K562 (cell line): ENCODE results near the gene TXLNG. TPM values are rescaled to one million over a fixed set of nuclear protein-coding genes. Genes with fewer than 3 reads are reported as not detected.

Source experiments
- ATAC-seq: fragments of 200-7000 bp; cut with Tn5 transposase; 3 replicates; pipeline ENCODE4 v1.9.1; 2020; ENCODE audit warnings: moderate library complexity
- BruUV-seq: library from RNA; stranded (reverse); fragments of 400-500 nt; replicated peaks from 2 replicates; lab custom pipeline; 2021; lab: Mats Ljungman, UMichigan
- CTCF ChIA-PET: fragments of 300-600 bp; formaldehyde crosslinking; extraction: SDS; loops from one replicate; lab custom pipeline; 2021; ENCODE audit warnings: low intra/inter-chr PET ratio; lab: Yijun Ruan, JAX
- POLR2A ChIA-PET: fragments of 300-600, 350-650 bp; sonication (Branson Sonifier 250); formaldehyde crosslinking; extraction: SDS; loops from one replicate; lab custom pipeline; 2021; ENCODE audit warnings: antibody characterized with exemption, inconsistent platforms; lab: Yijun Ruan, JAX
- DNase-seq, 4 experiments: peaks; one replicate each; pipeline versions ENCODE4 v3.0.0 to v3.0.0-alpha.2; 2011 to 2018; ENCODE audit warnings: low spot score in 3 of 4, mixed read lengths in 3 of 4; ENCODE audit errors: extremely low read depth in 1 of 4
- FAIRE-seq: peaks from 2 replicates; lab custom pipeline; 2011; peaks lifted over from hg19 to GRCh38; lab: Jason Lieb, UNC
- H2AFZ ChIP-seq: 2 replicates; pipeline ENCODE4 v1.6.0; 2011; ENCODE audit warnings: low read depth, low read length, control low read depth, inconsistent platforms
- H3K27ac ChIP-seq: fragments of 200-600 bp; 3 replicates; pipeline ENCODE4 v1.8.0; 2011; ENCODE audit warnings: low read depth, mild to moderate bottlenecking, control low read depth, inconsistent platforms, low read length, moderate library complexity, mixed read lengths; ENCODE audit errors: extremely low read depth
- H3K27me3 ChIP-seq, 2 experiments: fragments of 300-600 bp in 1 of 2; 2 replicates in 1 of 2; 3 replicates in 1 of 2; pipeline versions ENCODE4 v1.6.0 to v1.8.0; 2011; ENCODE audit warnings: inconsistent platforms in 2 of 2, low read length in 2 of 2, mild to moderate bottlenecking in 1 of 2, mixed read lengths in 1 of 2, moderate library complexity in 1 of 2; ENCODE audit not compliant: control insufficient read depth in 2 of 2, insufficient read depth in 2 of 2
- H3K36me3 ChIP-seq: fragments of 300-600 bp; 3 replicates; pipeline ENCODE4 v1.8.0; 2011; ENCODE audit warnings: mild to moderate bottlenecking, low read length, inconsistent platforms; ENCODE audit not compliant: control insufficient read depth, insufficient read depth
- H3K4me1 ChIP-seq, 2 experiments: fragments of 200-600 bp in 1 of 2; replicated peaks in 1 of 2; 2 replicates in 1 of 2; 3 replicates in 1 of 2; pipeline versions ENCODE4 v1.5.1 to v1.8.0; 2011; ENCODE audit warnings: inconsistent platforms in 2 of 2, low read length in 2 of 2, mild to moderate bottlenecking in 1 of 2, mixed read lengths in 1 of 2, moderate library complexity in 1 of 2; ENCODE audit not compliant: control insufficient read depth in 2 of 2, insufficient read depth in 2 of 2
- H3K4me2 ChIP-seq: 2 replicates; pipeline ENCODE4 v1.6.1; 2011; ENCODE audit warnings: low read length, control low read depth, inconsistent platforms, mixed read lengths; ENCODE audit not compliant: insufficient read depth
- H3K4me3 ChIP-seq: fragments of 200-600 bp; sonication (generic), shearing (Covaris generic); 2 replicates; pipeline ENCODE4 v1.5.1; 2016; ENCODE audit warnings: control low read depth, inconsistent platforms
- H3K79me2 ChIP-seq: fragments of 200-600 bp; 3 replicates; pipeline ENCODE4 v1.8.0; 2011; ENCODE audit warnings: low read length, inconsistent platforms; ENCODE audit not compliant: control insufficient read depth, insufficient read depth
- H3K9ac ChIP-seq, 2 experiments: 2 replicates each; pipeline versions ENCODE4 v1.6.0 to v1.6.1; 2011; ENCODE audit warnings: low read depth in 2 of 2, low read length in 2 of 2, control low read depth in 1 of 2, inconsistent platforms in 1 of 2, mild to moderate bottlenecking in 1 of 2, mixed read lengths in 1 of 2; ENCODE audit not compliant: insufficient read depth in 1 of 2
- H3K9me1 ChIP-seq: one replicate; pipeline ENCODE4 v1.6.0; 2011; ENCODE audit warnings: inconsistent platforms, mild to moderate bottlenecking, low read length, moderate library complexity; ENCODE audit not compliant: control insufficient read depth, insufficient read depth
- H3K9me3 ChIP-seq: replicated peaks from 2 replicates; pipeline ENCODE4 v1.5.1; 2011; ENCODE audit warnings: low read depth, low read length, inconsistent platforms; ENCODE audit not compliant: control insufficient read depth, insufficient read depth
- H4K20me1 ChIP-seq: replicated peaks from 2 replicates; pipeline ENCODE4 v1.6.1; 2011; ENCODE audit warnings: low read length, inconsistent platforms, mixed read lengths; ENCODE audit not compliant: control insufficient read depth, insufficient read depth
- CEBPB ChIP-seq: fragments of 450-650 bp; IDR thresholded peaks from 2 replicates; pipeline ENCODE4 v1.6.1; 2016; ENCODE audit warnings: missing genetic modification characterization, missing compliant biosample characterization
- CEBPG ChIP-seq, 3 experiments: fragments of 200-800 bp in 1 of 3; sonication (Bioruptor generic) in 1 of 3; sonication (generic) in 1 of 3; formaldehyde crosslinking in 1 of 3; IDR thresholded peaks in 2 of 3; conservative IDR thresholded peaks in 1 of 3; 2 replicates each; pipeline versions ENCODE4 v1.6.1 to v1.8.0; 2016 to 2022; ENCODE audit warnings: missing compliant biosample characterization in 2 of 3, missing genetic modification characterization in 2 of 3, mild to moderate bottlenecking in 1 of 3, missing genetic modification reagents in 1 of 3
- ZKSCAN8 ChIP-seq: fragments of 200-800 bp; sonication (Bioruptor generic); IDR thresholded peaks from 2 replicates; pipeline ENCODE4 v1.6.1; 2016; ENCODE audit warnings: missing genetic modification characterization, missing compliant biosample characterization
- WGBS: fragments of 100-300 bp; shearing (Covaris generic); methylation state at CpG from one replicate; pipeline ENCODE4 v1.1.6; 2016; ENCODE audit warnings: low coverage, mixed read lengths; ENCODE audit not compliant: insufficient coverage; ENCODE audit errors: missing lambda C conversion rate; 5-methylcytosine and 5-hydroxymethylcytosine counted together
- in situ Hi-C: fragments of 300-500 bp; cut with MboI; formaldehyde crosslinking; loops from 4 replicates; pipeline ENCODE4 v1.15.0; 2018; ENCODE audit warnings: inconsistent platforms, mixed read lengths
- intact Hi-C: fragments of 100-400 bp; cut with micrococcal nuclease; formaldehyde crosslinking; loops from 2 replicates; pipeline ENCODE4 v1.14.2; 2022
- polyA plus RNA-seq, 8 experiments: library from polyadenylated mRNA; depleted of rRNA in 4 of 8; stranded (reverse) in 5 of 8; unstranded in 3 of 8; fragments of >200 nt; fragmentation: Nextera tagmentation in 2 of 8; fragmentation: Illumina TruSeq in 1 of 8; extraction: Ambion mirVana in 2 of 8; extraction: Trizol in 1 of 8; gene quantifications; 2 replicates each; pipeline versions ENCODE4 v1.2.1 to v1.2.3, GENCODE V29; 2011 to 2014; ENCODE audit warnings: inconsistent platforms in 1 of 8, missing spikeins in 1 of 8
- total RNA-seq, 7 experiments: library from RNA; depleted of rRNA in 6 of 7; stranded (reverse); fragments of >200 nt in 6 of 7; fragmentation: Illumina TruSeq in 2 of 7; extraction: Trizol in 2 of 7; gene quantifications; 2 replicates each; pipeline versions ENCODE4 v1.2.1 to v1.2.3, GENCODE V29; 2011 to 2021; ENCODE audit warnings: low replicate concordance in 1 of 7
- TF ChIP-seq, protein P1 (sequence below): IDR thresholded peaks from 2 replicates; pipeline ENCODE4 v1.6.1; 2011; ENCODE audit not compliant: insufficient read length; ENCODE audit errors: extremely low read depth
- TF ChIP-seq, protein P2 (sequence below): fragments of 450-650 bp; formaldehyde crosslinking; IDR thresholded peaks from 2 replicates; pipeline ENCODE4 v1.4.0; 2022; ENCODE audit warnings: missing genetic modification characterization

The TXLNG gene
- total and polyA plus RNA-seq, 9 of the 15 experiments (the other 6 are each of a cell fraction or from before 2014, with no cell fraction given): 13.1 to 47.0 (median 31.6) TPM

DNA sequence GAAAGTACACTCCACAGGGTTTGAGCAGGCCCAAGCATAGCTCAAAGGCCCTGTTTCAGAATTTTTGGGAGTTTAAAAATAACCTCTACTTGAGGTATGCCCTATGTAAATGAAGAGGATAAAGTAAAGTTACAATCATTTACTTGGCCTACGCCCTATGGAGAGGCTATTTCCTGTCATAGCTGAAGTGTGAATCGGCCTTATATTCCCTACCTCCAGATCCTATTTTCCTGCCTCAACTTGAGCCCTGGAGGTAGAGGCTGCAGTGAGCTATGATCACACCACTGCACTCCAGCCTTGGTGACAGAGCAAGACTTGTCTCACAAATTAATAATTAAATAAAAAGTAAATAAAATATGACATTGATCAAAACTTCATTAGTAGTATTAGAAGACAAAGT, 11.5 kb upstream of the TXLNG start:
- DNase-seq (no peak), ATAC-seq (no peak), FAIRE-seq (no peak)
- Histone ChIP-seq H3K4me2 (no peak overlapping the region), H3K27me3 (no peaks in the 10 kb centered on the region), H3K9me1 (no peaks in the 10 kb centered on the region), H3K9me3 (no peaks in the 10 kb centered on the region), H3K36me3 (no peaks in the 10 kb centered on the region), H4K20me1 (no peaks in the 10 kb centered on the region), H3K4me1 (peaks cover 0 to 3% of the 10 kb centered on the region in 2 experiments; a peak in 3 of 5 replicates), H3K9ac (no peak overlapping the region), H3K4me3 (no peak overlapping the region), H3K27ac (no peak overlapping the region), H3K79me2 (no peaks in the 10 kb centered on the region), H2AFZ (no peak overlapping the region)
- in situ Hi-C loops: no loop called here
- intact Hi-C loops: no loop called here
- WGBS: 91% methylated on average over 2 of the region's 2 CpGs
- TF ChIP-seq, protein P1, sequence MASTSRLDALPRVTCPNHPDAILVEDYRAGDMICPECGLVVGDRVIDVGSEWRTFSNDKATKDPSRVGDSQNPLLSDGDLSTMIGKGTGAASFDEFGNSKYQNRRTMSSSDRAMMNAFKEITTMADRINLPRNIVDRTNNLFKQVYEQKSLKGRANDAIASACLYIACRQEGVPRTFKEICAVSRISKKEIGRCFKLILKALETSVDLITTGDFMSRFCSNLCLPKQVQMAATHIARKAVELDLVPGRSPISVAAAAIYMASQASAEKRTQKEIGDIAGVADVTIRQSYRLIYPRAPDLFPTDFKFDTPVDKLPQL: no peak
- no peak for TF ChIP-seq ZKSCAN8 (CRISPR knock-in tag)
- POLR2A ChIA-PET: interaction anchor here (1.3 to 1.8 kb wide), 3 partner anchors 8 to 13 kb away, joined by 4 to 10 read pairs (median 4); partner anchors contain the start of gene TXLNG
- CTCF ChIA-PET: no interaction called here
- no TSS peak for BruUV-seq

DNA sequence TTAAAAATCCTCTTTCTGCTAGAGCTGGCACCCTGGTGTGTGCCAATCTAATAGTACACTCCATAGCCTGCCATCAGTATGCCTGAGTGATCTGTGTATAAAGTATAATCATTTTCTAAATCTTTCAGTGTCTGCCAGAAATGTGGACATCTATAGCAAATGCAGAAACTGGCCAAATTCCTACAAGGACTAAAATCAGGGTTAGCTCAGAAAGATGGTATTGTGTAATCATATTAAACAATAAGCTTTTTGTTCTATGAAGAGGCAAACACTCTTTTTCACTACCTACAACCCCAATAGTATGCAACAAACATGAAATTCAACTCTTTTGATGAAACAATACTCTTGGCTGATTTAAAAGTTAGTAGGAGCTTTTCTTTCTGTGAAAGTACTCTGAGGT, 7.7 kb upstream of the TXLNG start:
- FAIRE-seq (no peak), DNase-seq (no peak), ATAC-seq (no peak)
- CTCF ChIA-PET: no interaction called here
- Histone ChIP-seq H3K27ac (no peak overlapping the region), H3K9me1 (no peaks in the 10 kb centered on the region), H3K4me3 (no peak overlapping the region), H3K79me2 (no peaks in the 10 kb centered on the region), H3K9me3 (no peaks in the 10 kb centered on the region), H3K4me2 (no peak overlapping the region), H3K36me3 (no peaks in the 10 kb centered on the region), H3K9ac (no peak overlapping the region), H3K4me1 (no peaks in the 10 kb centered on the region; a peak in 1 of 5 replicates), H2AFZ (no peak overlapping the region), H4K20me1 (no peaks in the 10 kb centered on the region), H3K27me3 (no peaks in the 10 kb centered on the region)
- no TSS peak for BruUV-seq
- POLR2A ChIA-PET: no interaction called here
- TF ChIP-seq CEBPB (tag) (peak; percentile 48; the same call in 1 of the 2 replicates), CEBPG (CRISPR knock-in tag; IDR thresholded peaks at IDR 0.05) (no peak), CEBPG (tag; conservative IDR thresholded peaks at IDR 0.05 in 1 of 2, IDR thresholded peaks at IDR 0.05 in 1 of 2) (0 out of 4 replicates have a peak, but pooled peaks of 1 of the 2 experiments have one; percentile 27)
- TF ChIP-seq, protein P2, sequence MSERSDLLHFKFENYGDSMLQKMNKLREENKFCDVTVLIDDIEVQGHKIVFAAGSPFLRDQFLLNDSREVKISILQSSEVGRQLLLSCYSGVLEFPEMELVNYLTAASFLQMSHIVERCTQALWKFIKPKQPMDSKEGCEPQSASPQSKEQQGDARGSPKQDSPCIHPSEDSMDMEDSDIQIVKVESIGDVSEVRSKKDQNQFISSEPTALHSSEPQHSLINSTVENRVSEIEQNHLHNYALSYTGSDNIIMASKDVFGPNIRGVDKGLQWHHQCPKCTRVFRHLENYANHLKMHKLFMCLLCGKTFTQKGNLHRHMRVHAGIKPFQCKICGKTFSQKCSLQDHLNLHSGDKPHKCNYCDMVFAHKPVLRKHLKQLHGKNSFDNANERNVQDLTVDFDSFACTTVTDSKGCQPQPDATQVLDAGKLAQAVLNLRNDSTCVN (CRISPR knock-in tag): no peak
- intact Hi-C loops (no loop called here), in situ Hi-C loops (no loop called here)
